Measurements from ENCODE around the gene SMPD2.
"Not testable (repeated sequence)": the region's sequence is repeated elsewhere in the genome, so short reads cannot be mapped to it uniquely, and the experiment has no call there.

Gene SMPD2

DNA sequence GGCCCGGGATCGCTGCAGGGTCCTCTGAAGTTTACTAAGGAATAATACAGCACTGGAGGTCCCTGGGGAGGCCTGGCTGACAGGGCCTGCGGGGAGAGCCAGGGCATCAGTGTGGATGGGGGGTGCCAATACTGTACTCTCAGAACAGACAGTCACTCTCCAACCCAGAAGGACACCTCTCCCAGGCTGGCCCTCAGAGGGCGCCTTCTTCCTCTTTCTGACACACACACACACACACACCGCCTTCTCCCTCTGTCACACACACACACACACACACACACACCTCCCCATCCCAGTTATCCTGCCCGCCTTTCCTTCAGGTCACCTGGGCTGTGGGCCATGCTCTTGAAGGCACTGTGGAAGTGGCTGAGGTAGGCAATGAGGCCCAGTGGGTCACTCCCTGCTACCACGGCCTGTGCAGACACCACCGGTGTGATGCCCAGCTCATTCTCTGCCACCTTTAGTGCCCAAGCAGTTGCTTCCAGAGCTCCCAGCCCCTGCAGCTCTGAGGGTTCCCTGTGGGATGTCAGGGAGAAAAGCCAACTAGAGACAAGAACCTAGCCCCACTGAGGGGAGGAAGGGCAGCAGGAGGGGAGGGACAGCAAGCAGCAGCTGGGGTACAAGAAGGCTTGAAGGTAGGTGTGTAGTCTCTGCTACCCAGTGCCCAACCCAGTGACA lies 7.5 kb downstream of the SMPD2 start:
- no peak for DNase-seq

DNA sequence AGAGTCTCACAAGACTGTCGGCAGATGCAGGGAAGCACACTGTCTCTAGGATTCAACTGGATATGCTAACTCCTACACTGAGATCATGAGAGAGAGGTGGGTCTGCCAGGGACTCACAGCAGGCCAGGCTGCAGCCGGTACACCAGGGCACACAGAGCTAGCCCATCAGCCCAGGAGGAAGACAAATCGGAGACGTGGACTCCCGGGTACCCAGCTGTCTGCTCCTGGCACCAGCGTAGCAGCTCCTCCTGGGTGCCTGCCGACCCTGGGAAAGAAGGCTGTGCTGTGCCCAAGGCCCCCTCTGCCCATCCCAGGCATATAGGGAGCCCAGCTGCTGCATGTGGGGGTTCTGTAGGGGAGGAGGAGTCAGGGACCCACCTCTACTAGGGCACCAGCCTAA lies 8.1 kb downstream of the SMPD2 start:
- DNase-seq: no peak

DNA sequence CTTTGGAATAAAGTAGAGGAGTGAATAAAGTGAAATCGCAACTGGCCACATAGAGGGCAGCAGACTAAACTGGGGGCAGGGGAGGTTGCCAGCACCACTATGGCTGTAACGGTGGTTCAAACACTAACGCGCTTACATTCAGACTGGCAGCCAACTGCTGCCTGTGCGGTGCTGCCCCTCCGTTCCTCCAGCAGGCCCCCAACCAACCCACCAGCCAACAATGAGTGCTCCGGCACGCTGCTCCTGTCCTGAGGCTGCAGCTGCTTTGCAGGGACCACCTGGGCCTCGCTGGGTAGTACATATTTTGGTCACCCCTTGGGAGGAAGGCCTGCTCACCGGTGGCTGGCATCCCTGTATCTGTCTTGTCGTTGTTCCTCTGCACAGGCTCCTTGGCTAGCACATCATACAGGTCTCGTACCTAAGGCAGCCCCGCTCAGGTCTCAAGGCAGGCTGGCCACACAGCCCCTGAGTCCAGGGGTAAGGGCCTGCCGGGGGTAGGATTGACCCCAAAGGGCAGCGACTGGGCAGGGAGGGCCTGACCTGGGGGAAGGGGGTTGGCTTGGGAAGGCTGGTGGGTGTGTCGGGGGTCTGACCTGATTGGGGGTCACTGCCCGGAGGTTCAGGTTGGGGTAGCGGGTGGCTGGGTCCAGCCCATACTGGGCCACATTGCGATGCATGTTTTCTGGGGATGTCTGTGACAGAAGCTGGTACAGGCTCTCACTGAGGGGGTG lies 8.7 kb downstream of the SMPD2 start:
- no peak for DNase-seq

DNA sequence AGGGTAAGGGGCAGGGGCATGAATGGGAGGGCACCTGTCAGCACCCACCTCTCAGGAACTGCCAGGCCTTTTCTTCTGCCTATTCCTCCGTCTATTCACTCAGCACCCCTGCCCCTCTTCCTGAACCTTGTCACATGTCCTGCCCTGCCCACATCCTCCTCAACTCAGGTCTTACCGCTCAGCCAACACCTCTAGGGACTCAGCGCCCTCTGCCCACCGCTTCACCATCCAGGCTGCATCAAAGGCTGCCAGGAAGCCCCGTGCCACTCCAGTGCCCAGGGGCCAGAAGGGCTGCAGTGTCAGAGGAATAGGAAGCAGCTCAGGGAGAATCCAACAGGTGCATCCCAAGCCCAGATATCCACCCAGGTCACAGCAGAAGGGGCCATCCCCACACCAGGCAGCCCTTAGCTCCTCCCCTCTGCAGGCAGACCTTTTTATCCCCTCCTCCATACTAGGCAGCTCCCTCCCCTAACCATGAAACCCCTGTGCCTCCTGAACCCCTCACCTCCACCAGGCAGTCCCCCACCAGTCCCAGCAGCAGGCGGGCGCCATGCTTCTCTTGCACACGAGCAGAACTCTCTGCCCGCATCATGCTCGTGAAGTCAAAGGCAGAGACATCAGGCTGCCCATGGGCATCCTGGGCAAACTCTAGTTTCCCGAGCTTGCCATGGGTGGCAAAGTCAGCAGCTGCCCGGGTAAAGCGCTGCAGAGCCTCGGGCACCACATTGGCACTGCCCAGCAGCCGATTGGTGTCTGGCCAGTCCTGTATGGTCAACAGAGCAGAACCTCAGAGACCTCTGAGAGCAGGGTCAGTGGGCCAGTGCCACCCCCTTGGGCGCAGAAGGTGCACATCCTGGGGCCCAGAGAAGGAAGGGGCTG lies 9.5 kb downstream of the SMPD2 start:
- DNase-seq: peak in 1 of 4 experiments; percentile 16

DNA sequence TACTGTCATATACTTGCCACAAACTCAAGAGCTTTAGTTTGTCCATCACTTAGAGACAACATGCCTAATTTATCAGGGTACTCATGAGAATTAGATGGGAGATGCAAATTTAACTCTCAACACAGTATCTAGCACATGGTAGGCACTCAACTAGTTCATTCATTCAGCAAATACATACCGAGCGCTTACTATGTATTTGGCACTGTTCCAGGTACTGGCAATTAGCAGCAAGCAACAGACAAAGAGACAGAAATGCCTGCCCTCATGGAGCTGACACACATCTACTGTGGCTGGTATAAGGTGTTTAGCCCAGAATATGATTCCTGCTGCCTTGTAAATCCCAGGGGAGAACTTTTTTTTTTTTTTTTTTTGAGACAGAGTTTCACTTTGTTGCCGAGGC lies 10.3 kb downstream of the SMPD2 start:
- no peak for DNase-seq

DNA sequence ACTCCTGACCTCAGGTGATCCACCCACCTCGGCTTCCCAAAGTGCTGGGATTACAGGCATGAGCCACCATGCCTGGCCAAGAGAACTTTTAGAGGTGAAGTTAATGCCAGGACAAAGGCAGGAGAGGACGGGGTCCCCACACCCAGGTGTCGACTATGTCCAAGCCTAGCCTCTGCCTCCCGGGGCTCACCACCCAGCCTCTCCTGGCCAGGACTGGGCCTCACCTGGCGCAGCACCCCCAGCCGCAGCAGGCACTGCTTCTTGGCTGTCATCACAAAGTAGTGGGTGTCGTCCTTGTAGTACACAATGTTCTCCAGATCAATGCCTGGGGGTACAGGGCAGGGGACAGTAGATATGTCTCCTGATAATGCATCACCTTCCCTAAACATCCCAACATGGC lies 10.9 kb downstream of the SMPD2 start:
- DNase-seq: no peak

DNA sequence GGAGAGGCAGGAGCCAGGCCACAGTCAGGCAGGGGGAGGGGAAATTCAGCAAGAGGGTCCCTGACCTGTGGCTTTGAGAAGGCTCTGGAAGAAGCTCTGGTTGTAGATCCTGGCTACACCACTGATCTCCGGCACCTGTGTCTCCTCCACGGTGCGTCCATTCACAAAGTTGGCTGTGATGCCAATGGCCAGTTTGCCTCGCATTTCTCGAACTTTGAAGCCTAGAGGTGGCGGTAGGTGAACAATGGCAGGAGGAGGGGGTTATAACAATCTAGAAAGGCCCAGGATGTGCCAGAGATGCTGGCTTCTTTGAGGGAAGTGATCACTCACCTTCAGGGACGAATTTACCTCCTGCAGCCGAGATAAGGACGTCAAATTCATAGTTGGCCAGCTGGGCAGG lies 11.7 kb downstream of the SMPD2 start:
- DNase-seq: no peak

DNA sequence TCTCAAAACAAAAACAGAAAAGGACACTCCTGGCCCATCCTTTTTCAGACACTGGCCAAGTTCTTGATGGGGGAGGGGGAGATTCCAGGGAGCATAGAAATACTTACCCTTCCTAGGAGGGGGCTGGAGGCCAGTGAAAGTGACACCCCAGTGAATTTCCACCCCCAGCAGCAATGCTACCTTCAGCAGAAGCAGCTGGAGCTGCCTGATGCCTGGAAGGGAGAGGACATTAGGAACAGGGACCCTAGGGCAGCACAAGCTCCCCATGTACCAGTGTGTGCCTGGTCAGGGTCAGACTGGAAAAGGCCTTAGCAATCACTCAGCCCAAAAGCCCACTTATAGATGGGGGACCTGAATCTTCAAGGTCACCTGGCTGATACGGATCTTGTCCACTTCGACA lies 12.6 kb downstream of the SMPD2 start:
- no peak for DNase-seq

DNA sequence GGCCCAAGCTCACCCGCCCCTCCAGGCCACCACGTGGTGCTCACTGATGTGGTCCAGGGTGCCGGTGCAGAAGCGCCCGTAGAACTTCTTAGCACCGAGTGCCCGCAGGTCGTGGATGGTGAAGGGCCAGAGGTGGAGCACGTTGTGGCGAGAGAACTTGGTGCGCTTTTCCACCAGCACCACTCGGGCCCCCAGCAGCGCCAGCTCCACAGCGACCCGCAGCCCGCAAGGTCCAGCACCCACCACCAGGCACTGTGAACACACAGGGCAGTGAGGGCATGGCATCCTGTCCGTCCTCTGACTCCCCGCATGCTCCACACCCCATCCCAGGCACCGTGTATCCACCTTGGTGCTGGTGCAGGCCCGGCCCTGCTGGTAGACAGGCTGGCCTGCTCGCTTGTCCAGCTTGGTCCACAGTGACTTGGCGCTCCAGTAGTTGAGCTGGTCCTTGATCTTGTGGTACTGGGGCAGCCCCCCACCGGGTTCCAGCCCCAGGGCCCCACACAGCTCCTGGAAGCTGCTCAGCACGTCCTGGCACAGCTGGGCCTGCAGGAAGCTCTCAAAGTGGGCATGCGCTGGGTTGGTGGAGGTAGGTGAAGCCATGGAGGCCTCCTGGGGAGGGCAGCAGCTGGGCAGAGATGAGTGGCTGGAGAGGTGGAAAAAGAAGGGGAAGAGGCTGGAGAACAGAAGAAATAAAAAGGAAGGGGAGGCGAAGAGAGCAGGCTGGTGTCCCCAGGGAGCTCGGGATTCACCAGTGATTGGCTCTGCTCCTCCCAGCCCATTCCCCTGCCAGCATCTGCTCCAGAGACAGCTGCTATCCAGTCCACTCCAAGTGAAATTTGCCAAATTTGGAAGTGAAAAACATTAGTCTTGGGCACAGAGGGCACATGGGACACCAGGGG lies 13.3 kb downstream of the SMPD2 start:
- no peak for DNase-seq

DNA sequence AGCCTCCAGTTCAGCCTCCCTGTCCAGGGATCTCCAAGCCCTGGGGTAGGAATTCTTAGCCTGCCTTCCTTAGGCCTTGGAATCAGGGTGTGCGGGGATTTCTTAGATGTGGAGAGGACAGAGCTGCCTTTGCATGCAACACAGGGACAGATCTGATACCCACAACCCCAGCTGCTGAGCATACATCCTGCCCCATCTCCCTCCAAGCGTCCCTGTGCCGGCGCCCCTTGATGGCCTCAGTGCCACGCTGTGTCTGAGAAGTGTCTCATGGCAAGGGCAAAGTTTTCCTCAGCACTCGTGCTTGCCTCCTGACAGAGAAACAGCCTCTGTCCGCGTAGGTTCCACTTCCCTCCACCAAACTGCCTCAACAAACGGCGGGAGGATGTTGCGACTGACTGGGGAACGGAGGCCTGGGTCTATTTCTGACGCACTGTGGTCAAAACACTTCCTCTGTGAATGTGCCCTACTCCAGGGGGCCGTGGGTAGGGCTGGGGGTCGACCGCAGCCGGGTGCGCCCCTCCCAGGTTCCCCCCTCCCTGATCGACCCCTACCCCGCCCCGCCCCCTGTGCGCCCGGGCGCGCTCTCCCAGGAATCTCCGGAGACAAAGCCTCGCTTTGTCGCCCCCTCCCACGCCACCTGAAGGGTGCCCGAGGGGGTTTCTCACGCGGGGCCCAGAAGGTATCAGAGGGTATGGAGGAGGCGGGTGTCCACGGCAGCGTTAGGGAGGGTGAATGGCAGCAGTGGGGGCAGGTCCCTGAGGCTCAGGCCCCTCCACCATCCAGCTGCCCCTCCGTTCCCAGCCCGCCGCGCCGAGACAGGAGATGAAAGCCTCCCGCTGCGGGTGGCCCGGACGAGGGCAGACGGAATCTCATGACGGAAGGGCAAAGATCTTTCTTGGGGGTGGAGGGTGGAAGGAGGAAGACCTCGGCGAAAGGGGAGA lies 14.2 kb downstream of the SMPD2 start:
- peak in 2 of 4 experiments; percentile 45 to 50 for DNase-seq

DNA sequence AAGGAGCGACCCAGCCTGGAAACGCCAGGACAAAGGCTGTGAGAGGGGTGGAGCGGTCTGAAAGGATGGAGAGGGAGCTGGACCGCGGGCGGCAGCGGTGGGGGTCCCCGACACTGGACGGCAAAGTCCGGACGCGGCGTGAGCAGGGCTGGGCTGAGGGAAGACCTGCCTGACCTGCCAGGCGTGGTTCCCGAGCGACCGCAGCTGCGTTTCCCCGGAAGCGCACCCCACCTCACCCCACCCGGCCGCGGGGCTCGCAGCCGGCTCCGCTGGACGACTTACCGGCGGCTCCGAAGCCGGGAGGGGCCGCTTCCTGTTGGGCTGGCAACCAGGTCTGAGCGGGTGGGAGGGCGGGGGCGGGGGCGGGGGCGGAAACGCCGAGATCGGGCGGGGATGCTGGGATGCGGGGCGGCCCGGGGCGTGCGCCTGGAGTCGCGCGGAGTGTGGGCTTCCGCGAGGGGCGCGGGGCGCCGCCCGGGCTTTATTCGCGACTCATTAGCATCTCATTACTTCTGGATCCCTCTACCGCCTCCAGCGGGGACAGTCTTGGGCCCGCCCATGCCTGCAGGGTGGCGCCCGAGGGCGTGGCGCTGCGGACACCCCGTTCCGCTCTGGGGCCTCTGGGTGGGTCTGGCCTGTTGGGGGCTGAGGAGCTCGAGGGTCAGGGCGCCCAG lies 15.1 kb downstream of the SMPD2 start, which contains the start of gene MICAL1:
MICAL1 (minus strand) TSS at position 336 of the 674 bp plus-strand sequence. CDS start 1,576 bp downstream, outside the sequence.
- peak in 2 of 4 experiments; percentile 46 to 61 for DNase-seq

DNA sequence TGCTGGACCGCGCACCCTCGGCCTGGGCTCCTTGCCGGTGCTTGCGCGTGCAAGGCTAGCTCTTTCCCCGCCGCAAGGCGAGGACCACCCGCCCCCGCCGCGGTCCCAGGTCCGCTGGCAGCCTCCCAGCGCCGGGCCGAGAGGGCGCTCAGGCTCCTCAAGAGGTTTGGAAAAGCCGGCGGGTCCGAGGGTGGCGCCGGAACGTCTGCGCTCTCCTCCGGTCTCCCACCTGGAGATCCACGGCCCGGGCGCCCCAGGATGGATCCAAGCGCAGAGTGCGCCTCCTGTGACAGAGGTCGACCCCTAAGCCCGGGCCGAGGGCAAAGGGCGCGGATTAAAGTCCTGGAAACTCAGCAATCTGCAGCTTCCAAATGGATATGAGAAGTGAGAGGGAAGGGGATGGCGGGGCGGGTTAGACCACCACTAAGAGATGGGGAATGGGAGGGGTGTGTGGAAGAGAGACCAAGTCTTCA lies 15.6 kb downstream of the SMPD2 start:
- DNase-seq: no peak

DNA sequence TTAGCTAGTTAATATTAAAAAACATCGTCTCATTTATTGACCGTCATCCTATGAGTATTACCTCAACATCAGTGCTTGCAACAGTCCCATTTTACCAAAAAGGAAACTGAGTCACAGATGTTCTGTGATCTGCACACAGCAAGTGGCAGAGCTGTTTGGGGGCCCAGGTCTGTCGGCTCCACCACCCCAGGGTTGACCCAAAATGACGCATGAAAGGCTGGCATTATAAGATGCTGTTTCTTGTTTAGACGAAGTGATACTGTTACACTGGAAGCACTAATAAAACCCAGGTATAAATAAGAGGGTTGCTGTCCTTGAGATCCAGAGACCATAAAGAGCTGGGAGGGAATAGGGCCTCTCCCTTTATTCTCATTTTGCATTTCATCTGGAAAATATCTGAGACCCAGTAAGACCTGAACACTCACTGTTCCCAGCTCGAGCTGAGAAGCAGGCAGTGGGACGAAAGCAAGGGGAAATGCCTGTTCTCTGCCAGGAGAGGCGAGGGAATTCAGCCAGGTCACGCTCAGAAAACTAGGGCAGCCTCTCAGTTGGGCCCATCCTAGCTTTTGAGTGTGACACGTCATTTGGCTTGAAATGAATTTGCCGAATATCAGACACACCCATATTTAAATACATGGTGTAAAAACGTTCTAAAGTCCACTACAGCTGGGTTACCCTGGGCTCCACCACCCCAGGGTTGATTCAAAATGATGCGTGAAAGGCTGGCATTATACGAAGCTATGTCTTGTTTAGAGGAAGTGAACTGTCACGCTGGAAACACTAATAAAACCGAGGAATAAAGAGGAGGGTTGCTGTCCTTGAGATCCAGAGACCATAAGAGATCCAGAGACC lies 16.4 kb downstream of the SMPD2 start:
- DNase-seq: no peak

DNA sequence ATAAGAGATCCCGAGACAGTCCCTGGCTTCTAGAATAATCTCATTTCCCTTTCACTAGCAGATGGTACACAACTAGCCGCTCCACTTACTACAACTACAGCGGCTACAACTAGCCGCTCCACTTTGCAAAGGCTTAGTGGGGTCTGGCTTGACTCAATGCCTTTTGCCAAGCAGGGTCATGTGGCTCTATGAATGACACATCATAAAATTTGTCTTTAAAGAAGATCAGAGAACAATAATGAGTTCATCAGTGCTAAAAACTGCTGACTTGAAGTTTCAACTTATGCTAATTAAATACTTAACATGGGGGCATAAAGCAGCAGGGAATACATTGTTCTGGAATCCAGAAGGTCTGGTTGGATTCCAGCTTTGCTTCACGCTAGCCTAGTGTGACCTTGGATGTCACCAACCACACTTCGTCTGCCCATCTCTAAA lies 17.1 kb downstream of the SMPD2 start:
- no peak for DNase-seq

DNA sequence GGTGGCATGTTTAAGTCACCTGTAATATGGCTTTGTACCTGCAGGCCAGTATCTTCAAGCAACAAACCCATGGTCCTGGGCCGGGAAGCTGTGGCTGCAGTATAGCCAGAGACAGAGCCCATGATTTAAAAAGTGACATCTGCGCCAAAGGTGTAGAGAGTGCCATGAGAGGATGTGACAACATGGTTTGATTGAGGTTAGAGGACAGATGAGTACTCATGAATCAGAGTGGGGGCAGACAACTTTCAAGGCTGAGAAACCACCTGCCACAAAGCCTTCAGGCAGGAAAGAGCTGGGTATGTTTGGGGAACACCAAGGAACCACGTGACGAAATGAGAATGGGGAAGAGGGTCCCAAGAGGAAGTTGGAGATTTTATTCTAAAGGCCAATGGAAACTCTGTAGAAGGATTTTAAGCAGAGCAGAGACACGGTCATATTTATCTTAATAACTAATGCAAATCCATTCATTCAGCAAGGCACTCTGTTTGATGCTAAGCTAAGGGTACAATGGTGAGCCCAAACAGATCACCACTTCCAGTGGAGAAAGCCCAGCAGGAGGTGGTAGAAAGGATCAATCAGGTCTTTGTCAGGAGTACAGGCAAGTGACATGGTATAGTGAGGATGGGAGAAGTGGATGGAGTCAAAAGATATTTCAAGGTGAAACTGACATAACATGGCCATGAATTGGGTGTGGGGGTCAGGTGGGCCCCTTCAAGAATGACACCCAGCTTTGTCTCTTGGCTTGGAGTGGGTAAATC lies 18.4 kb downstream of the SMPD2 start:
- no peak for DNase-seq

DNA sequence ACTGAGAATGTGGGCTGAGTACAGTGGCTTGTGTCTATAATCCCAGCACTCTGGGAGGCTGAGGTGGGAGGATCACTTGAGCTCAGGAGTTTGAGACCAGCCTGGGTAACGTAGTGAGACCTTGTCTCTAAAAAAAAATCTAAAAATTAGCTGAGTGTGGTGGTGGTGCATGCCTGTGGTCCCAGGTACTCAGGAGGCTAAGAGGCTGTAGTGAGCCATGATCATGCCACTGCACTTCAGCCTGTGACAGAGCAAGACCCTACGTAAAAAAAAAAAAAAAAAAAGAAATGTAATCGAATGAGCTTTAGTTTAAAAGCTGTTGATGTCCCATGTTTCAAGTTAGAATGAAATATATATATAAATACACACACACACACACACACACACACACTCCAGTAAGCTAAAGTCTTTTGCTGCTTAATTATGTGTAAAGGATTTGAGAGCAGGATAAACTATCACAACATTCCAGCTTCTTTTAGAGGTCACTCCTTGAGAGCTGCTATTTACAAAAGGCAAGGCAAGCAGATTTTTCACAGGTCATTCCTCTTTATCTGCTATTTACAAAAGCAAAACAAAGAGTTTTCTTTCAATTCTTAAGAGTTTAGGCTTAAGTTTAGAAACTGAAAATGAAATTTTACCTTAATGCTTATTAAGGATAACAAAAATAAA lies 19.8 kb downstream of the SMPD2 start:
- no peak for DNase-seq

DNA sequence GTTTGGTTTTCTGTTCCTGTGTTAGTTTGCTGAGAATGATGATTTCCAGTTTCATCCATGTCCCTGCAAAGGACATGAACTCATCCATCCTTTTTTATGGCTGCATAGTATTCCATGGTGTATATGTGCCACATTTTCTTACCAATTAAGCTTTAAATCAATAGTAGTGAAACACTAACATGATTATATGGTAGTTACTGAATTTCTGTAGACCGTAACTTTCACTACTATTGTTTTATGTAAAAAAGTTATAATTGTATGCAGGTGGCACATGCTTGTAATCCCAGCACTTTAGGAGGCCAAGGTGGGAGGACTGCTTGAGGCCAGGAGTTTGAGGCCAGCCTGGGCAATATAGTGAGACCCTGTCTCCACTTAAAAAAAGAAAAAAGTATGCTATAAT lies 20.7 kb downstream of the SMPD2 start:
- DNase-seq: not testable (repeated sequence)
